ENCODE results near the gene GMIP. TPM values are rescaled to one million over a fixed set of nuclear protein-coding genes. Genes with fewer than 3 reads are reported as not detected.
"Not testable (repeated sequence)": the region's sequence is repeated elsewhere in the genome, so short reads cannot be mapped to it uniquely, and the experiment has no call there.

GMIP gene, protein sequence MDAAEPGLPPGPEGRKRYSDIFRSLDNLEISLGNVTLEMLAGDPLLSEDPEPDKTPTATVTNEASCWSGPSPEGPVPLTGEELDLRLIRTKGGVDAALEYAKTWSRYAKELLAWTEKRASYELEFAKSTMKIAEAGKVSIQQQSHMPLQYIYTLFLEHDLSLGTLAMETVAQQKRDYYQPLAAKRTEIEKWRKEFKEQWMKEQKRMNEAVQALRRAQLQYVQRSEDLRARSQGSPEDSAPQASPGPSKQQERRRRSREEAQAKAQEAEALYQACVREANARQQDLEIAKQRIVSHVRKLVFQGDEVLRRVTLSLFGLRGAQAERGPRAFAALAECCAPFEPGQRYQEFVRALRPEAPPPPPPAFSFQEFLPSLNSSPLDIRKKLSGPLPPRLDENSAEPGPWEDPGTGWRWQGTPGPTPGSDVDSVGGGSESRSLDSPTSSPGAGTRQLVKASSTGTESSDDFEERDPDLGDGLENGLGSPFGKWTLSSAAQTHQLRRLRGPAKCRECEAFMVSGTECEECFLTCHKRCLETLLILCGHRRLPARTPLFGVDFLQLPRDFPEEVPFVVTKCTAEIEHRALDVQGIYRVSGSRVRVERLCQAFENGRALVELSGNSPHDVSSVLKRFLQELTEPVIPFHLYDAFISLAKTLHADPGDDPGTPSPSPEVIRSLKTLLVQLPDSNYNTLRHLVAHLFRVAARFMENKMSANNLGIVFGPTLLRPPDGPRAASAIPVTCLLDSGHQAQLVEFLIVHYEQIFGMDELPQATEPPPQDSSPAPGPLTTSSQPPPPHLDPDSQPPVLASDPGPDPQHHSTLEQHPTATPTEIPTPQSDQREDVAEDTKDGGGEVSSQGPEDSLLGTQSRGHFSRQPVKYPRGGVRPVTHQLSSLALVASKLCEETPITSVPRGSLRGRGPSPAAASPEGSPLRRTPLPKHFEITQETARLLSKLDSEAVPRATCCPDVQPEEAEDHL
- 1 to 10 TPM; 3.1 to 6.3 (median 5.3) TPM for total RNA-seq
- 2.3 TPM for polyA plus RNA-seq
- long read RNA-seq, donor 1 = 0 reads
- long read RNA-seq, donor 2, partial matches to known transcripts = 0 of 1 reads
- long read RNA-seq, donor 2, other reads (novel, unspliced or antisense) = 1 of 1 reads
- long read RNA-seq, donor 3, partial matches to known transcripts = 1 of 3 reads
- long read RNA-seq, donor 3, other reads (novel, unspliced or antisense) = 2 of 3 reads
- long read RNA-seq, donor 4, partial matches to known transcripts = 2 of 3 reads
- long read RNA-seq, donor 4, other reads (novel, unspliced or antisense) = 1 of 3 reads

DNA sequence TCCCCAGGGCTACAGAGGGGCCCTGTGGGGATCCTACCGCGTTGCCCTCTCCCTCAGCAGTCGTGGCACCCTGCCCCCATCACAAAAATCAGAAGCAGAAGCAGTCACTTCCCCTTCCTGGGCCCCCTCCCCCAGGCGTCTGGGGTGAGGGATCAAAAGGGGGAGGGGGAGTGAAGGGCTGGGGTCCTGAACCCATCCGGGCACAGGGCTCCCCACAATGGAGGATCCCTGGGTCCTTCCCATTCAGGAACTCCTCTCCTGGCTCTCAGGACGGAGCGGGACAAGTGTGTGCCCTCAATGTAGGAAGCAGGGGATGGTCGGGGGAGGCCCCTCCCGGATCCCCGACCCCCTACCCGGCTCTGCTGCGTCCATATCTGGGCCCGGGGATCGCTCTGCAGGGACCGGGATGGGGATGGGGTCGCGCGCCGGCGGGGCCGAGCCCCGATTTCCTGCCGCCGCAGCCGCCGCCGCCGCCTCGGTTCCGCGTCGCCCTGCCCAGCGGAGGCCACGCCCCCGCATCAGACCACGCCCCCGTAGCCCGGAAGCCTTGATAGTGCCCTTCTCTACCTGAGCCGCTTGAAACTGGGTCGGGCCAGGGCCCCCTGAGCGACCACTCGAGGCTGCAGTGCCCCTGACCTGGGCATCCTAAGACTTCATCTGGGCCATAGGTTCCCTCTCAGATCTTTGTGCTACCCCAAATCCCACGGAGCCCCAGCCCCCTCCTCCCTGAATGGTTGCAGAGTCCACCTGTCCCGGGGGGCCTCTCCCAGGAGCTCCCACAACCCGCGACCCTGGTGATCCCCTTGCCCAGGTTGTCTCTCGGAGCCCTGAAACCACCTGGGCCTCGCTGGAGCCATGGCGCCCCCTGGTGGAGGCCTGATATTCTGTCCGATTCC is at the start of gene GMIP:
TSS of gene GMIP (minus strand) at position 500 of the 896 bp plus-strand sequence. CDS start at position 372, 128 bp downstream.
- peak within 1 kb of the TSS; percentile 67 for H3K4me3 ChIP-seq (ENCODE audit: low read length)
- no peaks in the 10 kb centered on the region for H3K9me3 ChIP-seq (ENCODE audit: control insufficient read depth, low read length)
- H3K27ac ChIP-seq (ENCODE audit: low read length) = no peak within 1 kb of the TSS
- no peaks in the 10 kb centered on the region for H3K27me3 ChIP-seq (ENCODE audit: control insufficient read depth, insufficient read depth)
- intact Hi-C loops (cut with DNase I) = loop anchor here in 3 of 4 donors (2.0 to 10.0 kb wide), 2 partner anchors 109 to 111 kb away; partner anchors contain the start of gene CILP2 (in 1 of the 3)
- WGBS = under 1% methylated on average over 50 of the region's 50 CpGs
- ATAC-seq (peak; percentile 85), DNase-seq (peak; percentile 79 to 93 (median 92))
- H3K4me1 ChIP-seq (ENCODE audit: control insufficient read depth, insufficient read depth, low read length) = peaks cover 2% of the 10 kb centered on the region

DNA sequence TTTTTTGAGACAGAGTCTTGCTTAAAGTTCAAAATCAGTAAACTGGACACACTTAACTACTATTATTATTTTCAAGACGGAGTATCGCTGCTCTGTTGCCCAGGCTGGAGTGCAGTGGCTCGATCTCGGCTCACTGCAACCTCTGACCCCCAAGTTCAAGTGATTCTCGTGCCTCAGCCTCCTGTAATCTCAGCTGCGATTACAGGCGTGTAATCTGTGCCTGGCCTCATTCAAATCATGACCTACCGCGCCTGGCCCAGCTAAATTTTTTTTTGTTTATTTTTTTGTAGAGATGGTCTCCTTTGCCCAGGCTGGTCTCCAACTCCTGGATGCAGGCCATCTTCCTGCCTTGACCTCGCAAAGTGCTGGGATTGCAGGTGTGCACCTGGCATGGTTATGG is 48.2 kb upstream of the GMIP start:
- ATAC-seq (no peak), DNase-seq (no peak)
- H3K27me3 ChIP-seq (ENCODE audit: control insufficient read depth, insufficient read depth) = no peaks in the 10 kb centered on the region
- H3K9me3 ChIP-seq (ENCODE audit: control insufficient read depth, low read length) = no peaks in the 10 kb centered on the region
- WGBS = 87% methylated on average over 10 of the region's 10 CpGs
- no peak overlapping the region for H3K27ac ChIP-seq (ENCODE audit: low read length)
- intact Hi-C loops (cut with DNase I) = no loop called here
- no peaks in the 10 kb centered on the region for H3K4me1 ChIP-seq (ENCODE audit: control insufficient read depth, insufficient read depth, low read length)
- H3K4me3 ChIP-seq (ENCODE audit: low read length) = no peak overlapping the region

DNA sequence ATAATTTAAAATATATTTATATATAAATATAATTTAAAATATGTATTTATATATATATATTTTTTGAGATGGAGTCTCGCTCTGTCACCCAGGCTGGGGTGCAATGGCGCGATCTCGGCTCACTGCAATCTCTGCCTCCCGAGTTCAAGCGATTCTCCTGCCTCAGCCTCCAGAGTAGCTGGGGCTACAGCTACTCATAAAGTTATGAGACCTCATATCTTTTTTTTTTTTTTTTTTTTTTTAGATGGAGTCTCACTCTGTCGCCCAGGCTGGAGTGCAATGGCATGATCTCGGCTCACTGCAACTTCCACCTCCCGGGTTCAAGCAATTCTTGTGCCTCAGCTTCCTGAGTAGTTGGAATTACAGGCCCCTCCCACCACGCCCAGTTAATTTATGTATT is 45.6 kb upstream of the GMIP start:
- H3K9me3 ChIP-seq (ENCODE audit: control insufficient read depth, low read length); H3K27ac ChIP-seq (ENCODE audit: low read length); ATAC-seq; intact Hi-C loops (cut with DNase I); H3K4me1 ChIP-seq (ENCODE audit: control insufficient read depth, insufficient read depth, low read length); H3K27me3 ChIP-seq (ENCODE audit: control insufficient read depth, insufficient read depth); DNase-seq; H3K4me3 ChIP-seq (ENCODE audit: low read length): not testable (repeated sequence)
- 98% methylated on average over 10 of the region's 10 CpGs for WGBS

DNA sequence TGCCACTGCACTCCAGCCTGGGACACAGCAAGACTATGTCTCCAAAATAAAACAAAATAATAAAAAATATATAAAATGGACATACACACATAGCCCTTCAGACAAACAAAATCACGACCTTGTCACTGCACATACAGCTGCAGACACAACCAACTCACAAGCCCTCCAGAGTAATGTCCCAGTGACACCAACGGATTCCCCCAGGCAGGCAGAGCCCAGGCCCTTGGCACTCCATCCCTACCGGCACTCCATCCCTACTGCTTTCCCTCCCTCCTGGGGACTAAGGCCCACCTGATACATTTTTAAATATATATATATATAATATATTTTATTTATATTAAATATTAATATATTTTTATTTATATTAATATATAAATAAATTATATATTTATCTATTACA is 43.6 kb upstream of the GMIP start:
- intact Hi-C loops (cut with DNase I) = no loop called here
- Histone ChIP-seq H3K4me3 (ENCODE audit: low read length) (no peak overlapping the region), H3K27ac (ENCODE audit: low read length) (no peak overlapping the region), H3K4me1 (ENCODE audit: control insufficient read depth, insufficient read depth, low read length) (no peaks in the 10 kb centered on the region), H3K9me3 (ENCODE audit: control insufficient read depth, low read length) (no peaks in the 10 kb centered on the region), H3K27me3 (ENCODE audit: control insufficient read depth, insufficient read depth) (no peaks in the 10 kb centered on the region)
- ATAC-seq (no peak), DNase-seq (no peak)
- over 99% methylated on average over 3 of the region's 3 CpGs for WGBS

DNA sequence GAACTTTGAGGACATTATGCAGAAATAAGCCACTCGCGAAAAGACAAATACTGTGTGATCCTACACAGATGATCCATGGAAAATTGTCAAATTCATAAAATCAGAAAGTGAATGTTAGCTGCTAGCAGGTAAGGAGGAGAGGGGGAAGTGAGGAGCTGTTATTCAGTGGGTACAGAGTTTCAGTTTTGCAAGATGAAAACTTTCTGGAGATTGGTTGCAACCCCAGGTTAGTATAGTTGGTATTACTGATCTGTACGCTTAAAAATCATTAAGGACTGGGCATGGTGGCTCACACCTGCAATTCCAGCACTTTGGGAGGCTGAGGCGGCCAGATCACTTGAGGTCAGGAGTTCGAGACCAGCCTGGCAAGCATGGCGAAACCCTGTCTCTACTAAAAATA is 43.1 kb upstream of the GMIP start:
- intact Hi-C loops (cut with DNase I) = no loop called here
- no peaks in the 10 kb centered on the region for H3K27me3 ChIP-seq (ENCODE audit: control insufficient read depth, insufficient read depth)
- H3K27ac ChIP-seq (ENCODE audit: low read length) = no peak overlapping the region
- no peak overlapping the region for H3K4me3 ChIP-seq (ENCODE audit: low read length)
- 97% methylated on average over 6 of the region's 6 CpGs for WGBS
- ATAC-seq (no peak), DNase-seq (no peak)
- H3K9me3 ChIP-seq (ENCODE audit: control insufficient read depth, low read length) = no peaks in the 10 kb centered on the region
- no peaks in the 10 kb centered on the region for H3K4me1 ChIP-seq (ENCODE audit: control insufficient read depth, insufficient read depth, low read length)

DNA sequence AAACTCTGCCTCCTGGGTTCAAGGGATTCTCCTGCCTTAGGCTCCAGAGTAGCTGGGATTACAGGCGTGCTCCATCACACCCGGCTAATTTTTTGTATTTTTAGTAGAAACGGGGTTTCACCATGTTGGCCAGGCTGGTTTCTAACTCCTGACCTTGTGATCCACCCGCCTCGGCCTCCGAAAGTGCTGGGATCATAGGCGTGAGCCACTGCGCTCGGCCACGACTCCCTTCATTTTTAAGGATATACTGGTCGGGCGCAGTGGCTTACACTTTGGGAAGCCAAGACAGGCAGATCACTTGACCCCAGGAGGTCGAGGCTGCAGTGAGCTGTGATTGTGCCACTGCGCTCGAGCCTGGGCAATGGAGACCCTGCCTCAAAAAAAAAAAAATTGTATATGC is 42.7 kb upstream of the GMIP start:
- H3K9me3 ChIP-seq (ENCODE audit: control insufficient read depth, low read length); H3K4me1 ChIP-seq (ENCODE audit: control insufficient read depth, insufficient read depth, low read length); H3K27me3 ChIP-seq (ENCODE audit: control insufficient read depth, insufficient read depth); DNase-seq; H3K4me3 ChIP-seq (ENCODE audit: low read length); intact Hi-C loops (cut with DNase I); ATAC-seq; H3K27ac ChIP-seq (ENCODE audit: low read length): not testable (repeated sequence)
- WGBS = 98% methylated on average over 15 of the region's 15 CpGs

DNA sequence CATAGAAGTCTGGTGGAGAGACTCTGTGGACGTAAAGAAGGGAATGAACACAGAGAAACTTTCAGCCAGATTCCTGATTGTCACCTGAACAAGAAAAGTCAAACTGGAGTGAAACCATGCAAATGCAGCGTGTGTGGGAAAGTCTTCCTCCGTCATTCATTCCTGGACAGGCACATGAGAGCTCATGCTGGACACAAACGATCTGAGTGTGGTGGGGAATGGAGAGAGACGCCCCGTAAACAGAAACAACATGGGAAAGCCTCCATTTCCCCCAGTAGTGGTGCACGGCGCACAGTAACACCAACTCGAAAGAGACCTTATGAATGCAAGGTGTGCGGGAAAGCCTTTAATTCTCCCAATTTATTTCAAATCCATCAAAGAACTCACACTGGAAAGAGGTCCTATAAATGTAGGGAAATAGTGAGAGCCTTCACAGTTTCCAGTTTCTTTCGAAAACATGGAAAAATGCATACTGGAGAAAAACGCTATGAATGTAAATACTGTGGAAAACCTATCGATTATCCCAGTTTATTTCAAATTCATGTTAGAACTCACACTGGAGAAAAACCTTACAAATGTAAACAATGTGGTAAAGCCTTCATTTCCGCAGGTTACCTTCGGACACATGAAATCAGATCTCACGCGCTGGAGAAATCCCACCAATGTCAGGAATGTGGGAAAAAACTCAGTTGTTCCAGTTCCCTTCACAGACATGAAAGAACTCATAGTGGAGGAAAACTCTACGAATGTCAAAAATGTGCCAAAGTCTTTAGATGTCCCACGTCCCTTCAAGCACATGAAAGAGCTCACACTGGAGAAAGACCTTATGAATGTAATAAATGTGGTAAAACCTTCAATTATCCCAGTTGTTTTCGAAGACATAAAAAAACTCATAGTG is 36.0 kb upstream of the GMIP start:
- intact Hi-C loops (cut with DNase I) = no loop called here
- no peak for DNase-seq
- 97% methylated on average over 20 of the region's 20 CpGs for WGBS
- Histone ChIP-seq H3K4me3 (ENCODE audit: low read length) (no peak overlapping the region), H3K4me1 (ENCODE audit: control insufficient read depth, insufficient read depth, low read length) (no peaks in the 10 kb centered on the region), H3K9me3 (ENCODE audit: control insufficient read depth, low read length) (peaks cover 5% of the 10 kb centered on the region), H3K27ac (ENCODE audit: low read length) (no peak overlapping the region), H3K27me3 (ENCODE audit: control insufficient read depth, insufficient read depth) (no peaks in the 10 kb centered on the region)
- ATAC-seq = no peak

DNA sequence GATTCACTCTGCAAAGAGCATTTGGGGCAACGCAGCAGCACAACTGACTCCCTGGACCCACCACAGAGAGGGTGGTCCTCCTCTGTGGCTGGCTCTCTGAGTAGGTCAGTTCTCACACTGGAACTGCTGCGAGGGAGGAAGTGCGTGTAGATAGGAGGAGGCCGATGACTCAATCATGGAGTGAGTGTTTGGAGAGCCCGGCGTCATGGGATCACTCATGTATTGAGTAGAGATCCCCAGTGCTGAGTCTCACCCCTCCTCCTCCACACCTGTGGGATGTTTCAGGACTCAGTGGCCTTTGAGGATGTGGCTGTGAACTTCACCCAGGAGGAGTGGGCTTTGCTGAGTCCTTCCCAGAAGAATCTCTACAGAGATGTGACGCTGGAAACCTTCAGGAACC is 34.1 kb upstream of the GMIP start:
- 95% methylated on average over 7 of the region's 7 CpGs for WGBS
- Histone ChIP-seq H3K27me3 (ENCODE audit: control insufficient read depth, insufficient read depth) (no peaks in the 10 kb centered on the region), H3K4me1 (ENCODE audit: control insufficient read depth, insufficient read depth, low read length) (no peaks in the 10 kb centered on the region), H3K27ac (ENCODE audit: low read length) (no peak overlapping the region), H3K4me3 (ENCODE audit: low read length) (no peak overlapping the region), H3K9me3 (ENCODE audit: control insufficient read depth, low read length) (peaks cover 5% of the 10 kb centered on the region)
- DNase-seq (no peak), ATAC-seq (no peak)
- intact Hi-C loops (cut with DNase I) = no loop called here

DNA sequence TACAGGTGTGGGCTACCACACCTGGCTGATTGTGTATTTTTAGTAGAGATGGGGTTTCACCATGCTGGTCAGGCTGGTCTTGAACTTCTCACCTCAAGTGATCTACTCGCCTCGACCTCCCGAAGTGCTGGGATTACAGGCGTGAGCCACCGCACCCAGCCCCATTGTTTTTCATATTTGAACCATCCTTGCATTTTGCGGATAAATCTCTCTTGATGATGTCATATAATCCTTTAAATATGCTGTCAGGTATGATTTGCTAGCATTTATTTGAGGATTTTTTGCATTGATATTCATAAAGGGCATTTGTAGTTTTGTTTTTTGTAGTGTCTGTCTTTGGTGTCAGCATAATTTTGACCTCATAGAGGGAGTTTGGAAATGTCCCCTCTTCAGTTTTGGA is 30.9 kb upstream of the GMIP start:
- 97% methylated on average over 6 of the region's 6 CpGs for WGBS
- ATAC-seq = no peak
- DNase-seq = no peak

More for the DNA sequence above, 30.9 kb upstream of the GMIP start:
- H3K4me3 ChIP-seq (ENCODE audit: low read length) = no peak overlapping the region
- peaks cover 3% of the 10 kb centered on the region for H3K9me3 ChIP-seq (ENCODE audit: control insufficient read depth, low read length)
- no peaks in the 10 kb centered on the region for H3K4me1 ChIP-seq (ENCODE audit: control insufficient read depth, insufficient read depth, low read length)
- intact Hi-C loops (cut with DNase I) = no loop called here
- no peak overlapping the region for H3K27ac ChIP-seq (ENCODE audit: low read length)
- no peaks in the 10 kb centered on the region for H3K27me3 ChIP-seq (ENCODE audit: control insufficient read depth, insufficient read depth)
